Activated CD8-positive, alpha-beta T cell treated with anti-CD3 and anti-CD28 coated beads, Interleukin-2, amount 10 ng/mL, durations not matched to agents 7 days and 5 days (primary cell): ENCODE measurements around the gene BCAS1. TPM values are rescaled to one million over a fixed set of nuclear protein-coding genes. Genes with fewer than 3 reads are reported as not detected.
"Not testable (repeated sequence)": the region's sequence is repeated elsewhere in the genome, so short reads cannot be mapped to it uniquely, and the experiment has no call there.

Experiments
- ATAC-seq: fragments of 150-1000 bp; cut with Tn5 transposase; one replicate; pipeline ENCODE4 v1.10.0; 2021; ENCODE audit warnings: moderate library complexity
- CTCF ChIA-PET: fragments of 350-600 bp; sonication (Branson Sonifier 250); formaldehyde crosslinking; loops from one replicate; lab custom pipeline; 2021; ENCODE audit warnings: antibody characterized with exemption; lab: Charles Lee
- POLR2A ChIA-PET: fragments of 350-600 bp; sonication (Branson Sonifier 250); formaldehyde crosslinking; loops from one replicate; lab custom pipeline; 2021; ENCODE audit warnings: antibody characterized with exemption; lab: Charles Lee
- DNase-seq: peaks from one replicate; pipeline ENCODE4 v3.0.0-alpha.2; 2020
- H3K27ac Mint-ChIP-seq: one replicate; pipeline ENCODE4 v1.8.0; 2021; ENCODE audit warnings: mild to moderate bottlenecking, mixed read lengths
- H3K27me3 Mint-ChIP-seq: one replicate; pipeline ENCODE4 v1.8.0; 2021; ENCODE audit warnings: low read depth, mixed read lengths
- H3K36me3 Mint-ChIP-seq: one replicate; pipeline ENCODE4 v1.8.0; 2021; ENCODE audit warnings: low read depth, mixed read lengths
- H3K4me1 Mint-ChIP-seq: one replicate; pipeline ENCODE4 v1.8.0; 2021; ENCODE audit warnings: low read depth, mixed read lengths
- H3K4me3 Mint-ChIP-seq: one replicate; pipeline ENCODE4 v1.8.0; 2021; ENCODE audit warnings: mild to moderate bottlenecking, mixed read lengths
- H3K9me3 Mint-ChIP-seq: one replicate; pipeline ENCODE4 v1.8.0; 2022; ENCODE audit warnings: mixed read lengths; ENCODE audit not compliant: insufficient read depth
- total RNA-seq, 2 experiments: library from RNA; stranded (reverse); gene quantifications; one replicate each; pipeline ENCODE4 v1.2.3, GENCODE V29; 2021

The BCAS1 gene
- total RNA-seq, 2 experiments from 2014 or later, result not detected

DNA sequence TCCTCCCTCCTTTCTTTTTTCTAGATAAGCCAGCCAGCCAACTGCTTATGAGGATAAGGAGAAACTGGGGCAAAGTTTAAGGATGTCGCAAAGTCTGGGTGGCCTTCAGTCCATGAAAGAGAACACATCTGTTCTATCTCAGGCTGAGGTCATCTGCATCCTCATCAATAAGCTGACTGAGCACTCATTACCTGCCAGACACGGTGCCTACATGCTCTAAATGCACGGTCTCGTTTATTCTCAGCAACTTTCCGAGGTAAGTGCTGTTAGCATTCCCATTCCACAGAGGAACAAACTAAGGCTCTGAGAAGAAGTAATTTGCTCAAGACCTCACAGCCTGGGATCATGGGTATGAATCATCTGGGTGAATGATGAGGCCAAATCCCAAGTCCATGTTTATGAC lies 133.1 kb downstream of the BCAS1 start:
- Mint-ChIP-seq H3K4me3 (no peak overlapping the region), H3K27ac (no peak overlapping the region), H3K4me1 (peaks cover 66% of the 10 kb centered on the region), H3K36me3 (no peaks in the 10 kb centered on the region), H3K9me3 (no peaks in the 10 kb centered on the region), H3K27me3 (no peaks in the 10 kb centered on the region)
- CTCF ChIA-PET, result interaction anchor here (4.2 kb wide), 1 partner anchor 20 kb away, joined by 64 read pairs; no protein-coding TSS in a partner anchor
- POLR2A ChIA-PET, result no interaction called here
- DNase-seq (no peak), ATAC-seq (no peak)

- Mint-ChIP-seq H3K9me3 (no peaks in the 10 kb centered on the region), H3K4me1 (peaks cover 62% of the 10 kb centered on the region), H3K27me3 (no peaks in the 10 kb centered on the region), H3K36me3 (no peaks in the 10 kb centered on the region), H3K4me3 (no peak overlapping the region), H3K27ac (peak overlapping the region; percentile 86)
- no peak for DNase-seq
- ChIA-PET CTCF (interaction anchor here (0.8 to 8.3 kb wide), 18 partner anchors 9 to 388 kb away, joined by 3 to 80 read pairs (median 4); no protein-coding TSS in a partner anchor), POLR2A (interaction anchor here (0.7 to 1.7 kb wide), 7 partner anchors 36 to 522 kb away, joined by 3 to 5 read pairs (median 3); no protein-coding TSS in a partner anchor)
- peak; percentile 9 for ATAC-seq
These were observed 134.9 kb downstream of the BCAS1 start for GRCh38 chr20:53935344-53936084.

DNA sequence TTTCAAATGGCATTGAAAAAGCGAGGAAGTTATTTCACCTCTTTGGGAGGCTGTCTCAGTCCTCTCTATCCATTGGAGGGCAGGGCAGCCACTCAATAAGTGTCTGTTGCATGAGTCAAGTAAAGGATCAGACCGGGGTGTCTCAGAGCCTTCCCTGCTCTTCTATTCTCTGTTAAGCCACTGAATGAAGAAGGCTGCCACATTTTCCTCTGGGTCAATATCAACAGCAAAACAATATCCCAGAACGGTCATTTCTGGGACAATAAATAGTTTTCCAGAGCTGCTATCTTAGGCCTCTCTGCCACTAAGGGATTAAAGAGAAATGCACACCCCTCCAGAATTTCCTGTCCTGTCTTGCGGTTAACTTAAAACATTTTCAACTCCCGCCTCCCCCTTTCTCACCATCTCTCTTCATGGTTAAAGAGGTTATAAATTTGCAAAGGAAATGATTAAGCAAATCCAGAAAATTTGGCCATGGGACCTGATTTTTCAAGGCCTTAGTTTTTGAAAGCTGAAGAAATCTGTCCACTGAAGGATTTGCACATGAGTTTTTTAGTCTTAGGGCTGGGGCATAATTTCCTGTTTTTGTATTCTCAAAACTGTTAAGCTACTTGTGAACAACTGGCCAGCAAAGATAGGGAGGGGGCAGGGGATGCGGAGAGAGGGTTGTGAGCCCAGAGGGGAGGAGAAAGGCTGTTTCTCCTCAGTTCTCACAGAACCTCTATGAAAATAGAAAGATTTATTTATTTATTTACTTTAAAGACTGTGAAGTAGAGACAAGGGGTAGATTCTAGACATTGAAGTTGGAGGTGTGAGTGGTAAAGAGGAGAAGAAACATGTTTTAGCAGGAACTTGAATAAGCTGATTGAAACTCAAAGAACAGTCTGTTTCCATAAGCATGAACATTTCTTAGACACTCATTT lies 135.7 kb downstream of the BCAS1 start:
- POLR2A ChIA-PET, result interaction anchor here (0.8 to 1.7 kb wide), 7 partner anchors 15 to 340 kb away, joined by 3 to 5 read pairs (median 3); no protein-coding TSS in a partner anchor
- Mint-ChIP-seq H3K36me3 (no peaks in the 10 kb centered on the region), H3K4me3 (peak overlapping the region; percentile 41), H3K4me1 (peaks cover 62% of the 10 kb centered on the region), H3K27me3 (no peaks in the 10 kb centered on the region), H3K27ac (peak overlapping the region; percentile 86), H3K9me3 (no peaks in the 10 kb centered on the region)
- CTCF ChIA-PET, result interaction anchor here (0.8 to 8.3 kb wide), 19 partner anchors 8 to 387 kb away, joined by 3 to 80 read pairs (median 4); no protein-coding TSS in a partner anchor
- peak; percentile 40 for DNase-seq
- peak; percentile 61 for ATAC-seq

DNA sequence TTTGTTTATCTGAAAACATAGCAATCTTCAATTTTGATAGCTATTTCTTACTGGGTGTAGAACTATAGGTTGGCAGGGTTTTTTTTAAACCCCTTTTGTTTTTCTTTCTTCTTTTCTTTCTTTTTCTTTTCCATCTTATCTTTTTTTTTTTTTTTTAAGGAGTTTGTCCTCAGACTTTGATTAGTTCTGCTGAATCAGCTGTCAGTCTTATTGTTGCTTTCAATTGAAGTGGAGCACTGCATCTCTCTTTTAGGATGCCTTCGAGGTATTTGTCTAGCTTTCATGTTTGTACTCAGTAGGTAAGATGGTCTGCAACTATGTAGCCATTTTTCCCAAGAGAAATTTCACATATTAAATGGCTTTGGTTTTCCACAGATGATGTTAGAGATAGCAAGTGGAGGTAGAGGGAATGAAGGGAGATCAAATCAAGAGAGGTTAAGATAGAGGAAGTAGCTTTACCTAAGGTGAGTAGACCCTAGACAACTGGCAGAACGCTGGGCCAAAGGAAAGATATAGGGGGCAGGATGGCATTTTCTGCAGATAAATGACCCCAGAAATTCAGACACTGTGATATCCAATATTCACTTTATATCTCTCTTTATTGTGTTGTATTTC lies 137.1 kb downstream of the BCAS1 start:
- H3K27me3 Mint-ChIP-seq, result no peaks in the 10 kb centered on the region
- ChIA-PET POLR2A (interaction anchor here (0.6 to 1.0 kb wide), 4 partner anchors 9 to 356 kb away, joined by 3 to 4 read pairs (median 3); no protein-coding TSS in a partner anchor), CTCF (interaction anchor here (1.0 to 8.3 kb wide), 7 partner anchors 9 to 354 kb away, joined by 3 to 80 read pairs (median 4); no protein-coding TSS in a partner anchor)
- DNase-seq (no peak), ATAC-seq (no peak)
- H3K27ac Mint-ChIP-seq, result no peak overlapping the region
- peaks cover 62% of the 10 kb centered on the region for H3K4me1 Mint-ChIP-seq
- H3K4me3 Mint-ChIP-seq, result no peak overlapping the region
- no peaks in the 10 kb centered on the region for H3K36me3 Mint-ChIP-seq
- no peaks in the 10 kb centered on the region for H3K9me3 Mint-ChIP-seq

- CTCF ChIA-PET, result interaction anchor here (1.0 to 8.3 kb wide), 8 partner anchors 7 to 353 kb away, joined by 3 to 80 read pairs (median 4); no protein-coding TSS in a partner anchor
- ATAC-seq, H3K9me3 Mint-ChIP-seq, H3K27ac Mint-ChIP-seq, H3K36me3 Mint-ChIP-seq, H3K4me3 Mint-ChIP-seq, H3K27me3 Mint-ChIP-seq, DNase-seq: not testable (repeated sequence)
- POLR2A ChIA-PET, result interaction anchor here (0.6 to 1.0 kb wide), 3 partner anchors 9 to 356 kb away, joined by 3 to 4 read pairs (median 3); no protein-coding TSS in a partner anchor
- peaks cover 57% of the 10 kb centered on the region for H3K4me1 Mint-ChIP-seq
These were observed 137.7 kb downstream of the BCAS1 start for GRCh38 chr20:53932655-53933192.

- Mint-ChIP-seq H3K9me3 (no peaks in the 10 kb centered on the region), H3K4me3 (no peak overlapping the region), H3K27ac (no peak overlapping the region), H3K27me3 (no peaks in the 10 kb centered on the region), H3K36me3 (no peaks in the 10 kb centered on the region), H3K4me1 (peaks cover 62% of the 10 kb centered on the region)
- ChIA-PET POLR2A (interaction anchor here (0.6 to 1.7 kb wide), 3 partner anchors 8 to 1363 kb away, joined by 3 read pairs; no protein-coding TSS in a partner anchor), CTCF (interaction anchor here (1.0 to 8.3 kb wide), 5 partner anchors 8 to 183 kb away, joined by 3 to 80 read pairs (median 4); no protein-coding TSS in a partner anchor)
- DNase-seq (no peak), ATAC-seq (no peak)
These were observed 138.8 kb downstream of the BCAS1 start for GRCh38 chr20:53931597-53931996.

- ATAC-seq, result no peak
These were observed 139.5 kb downstream of the BCAS1 start for GRCh38 chr20:53930651-53931504.

GRCh38 chr20:53929974-53930650 lies 140.3 kb downstream of the BCAS1 start:
- H3K27ac Mint-ChIP-seq, result peak overlapping the region; percentile 44

More at GRCh38 chr20:53930651-53931504, 139.5 kb downstream of the BCAS1 start:
- H3K4me1 Mint-ChIP-seq, result peaks cover 67% of the 10 kb centered on the region
- POLR2A ChIA-PET, result interaction anchor here (0.6 to 1.7 kb wide), 4 partner anchors 9 to 1362 kb away, joined by 3 read pairs; no protein-coding TSS in a partner anchor
- H3K27me3 Mint-ChIP-seq, result no peaks in the 10 kb centered on the region
- H3K9me3 Mint-ChIP-seq, result no peaks in the 10 kb centered on the region
- no peak for DNase-seq
- peak overlapping the region; percentile 44 for H3K27ac Mint-ChIP-seq
- no peaks in the 10 kb centered on the region for H3K36me3 Mint-ChIP-seq
- CTCF ChIA-PET, result interaction anchor here (0.9 to 8.3 kb wide), 9 partner anchors 9 to 351 kb away, joined by 3 to 80 read pairs (median 3); no protein-coding TSS in a partner anchor
- no peak overlapping the region for H3K4me3 Mint-ChIP-seq

GRCh38 chr20:53929399-53929798 lies 141.0 kb downstream of the BCAS1 start:
- no peak for ATAC-seq
- ChIA-PET POLR2A (no interaction called here), CTCF (interaction anchor here (0.8 to 8.3 kb wide), 4 partner anchors 10 to 271 kb away, joined by 3 to 80 read pairs (median 21); no protein-coding TSS in a partner anchor)
- H3K4me3 Mint-ChIP-seq, result no peak overlapping the region
- H3K36me3 Mint-ChIP-seq, result no peaks in the 10 kb centered on the region
- DNase-seq, result no peak
- no peak overlapping the region for H3K27ac Mint-ChIP-seq
- H3K27me3 Mint-ChIP-seq, result no peaks in the 10 kb centered on the region
- peaks cover 55% of the 10 kb centered on the region for H3K4me1 Mint-ChIP-seq
- H3K9me3 Mint-ChIP-seq, result no peaks in the 10 kb centered on the region

More at GRCh38 chr20:53929974-53930650, 140.3 kb downstream of the BCAS1 start:
- ChIA-PET CTCF (interaction anchor here (0.8 to 8.3 kb wide), 8 partner anchors 9 to 350 kb away, joined by 3 to 80 read pairs (median 3); no protein-coding TSS in a partner anchor), POLR2A (interaction anchor here (1.3 to 1.7 kb wide), 3 partner anchors 10 to 20 kb away, joined by 3 read pairs; no protein-coding TSS in a partner anchor)
- Mint-ChIP-seq H3K36me3 (no peaks in the 10 kb centered on the region), H3K27me3 (no peaks in the 10 kb centered on the region), H3K4me1 (peaks cover 62% of the 10 kb centered on the region), H3K9me3 (no peaks in the 10 kb centered on the region), H3K4me3 (no peak overlapping the region)
- no peak for ATAC-seq
- DNase-seq, result no peak
